Activated T-helper 2 cell treated with anti-CD3 and anti-CD28 coated beads, Interferon-gamma antibody, Interleukin-2, Interleukin-4, amounts not matched to agents 10 μg/mL and 5 μg/mL and 100 μg/mL, durations not matched to agents 14 hours and 24 hours and 36 hours (primary cell): ENCODE data around the gene SYTL2. TPM values are rescaled to one million over a fixed set of nuclear protein-coding genes. Genes with fewer than 3 reads are reported as not detected.
"Not testable (repeated sequence)": the region's sequence is repeated elsewhere in the genome, so short reads cannot be mapped to it uniquely, and the experiment has no call there.

Source experiments
- DNase-seq: peaks from one replicate; pipeline ENCODE4 v3.0.0; 2021; ENCODE audit warnings: low spot score
- H3K27ac Mint-ChIP-seq: one replicate; pipeline ENCODE4 v1.8.0; 2021; ENCODE audit warnings: mixed read lengths
- H3K27me3 Mint-ChIP-seq: one replicate; pipeline ENCODE4 v1.8.0; 2021; ENCODE audit warnings: low read depth, mixed read lengths
- H3K36me3 Mint-ChIP-seq: one replicate; pipeline ENCODE4 v1.8.0; 2021; ENCODE audit warnings: low read depth, mixed read lengths
- H3K4me1 Mint-ChIP-seq: one replicate; pipeline ENCODE4 v1.8.0; 2021; ENCODE audit warnings: low read depth, mixed read lengths
- H3K4me3 Mint-ChIP-seq: one replicate; pipeline ENCODE4 v1.8.0; 2021; ENCODE audit warnings: low read depth, mild to moderate bottlenecking, moderate library complexity, mixed read lengths
- H3K9me3 Mint-ChIP-seq: one replicate; pipeline ENCODE4 v1.8.0; 2021; ENCODE audit warnings: mixed read lengths
- intact Hi-C: fragments of 100-400 bp; cut with micrococcal nuclease; formaldehyde crosslinking; loops from one replicate; pipeline ENCODE4 v1.15.1; 2023
- total RNA-seq: library from RNA; stranded (reverse); gene quantifications from 2 replicates; pipeline ENCODE4 v1.2.3, GENCODE V29; 2022

The SYTL2 gene
- total RNA-seq, 1 donor from 2014 or later = 16.0 TPM

GRCh38 chr11:85783758-85784157, 27.2 kb downstream of the SYTL2 start:
- H3K36me3 Mint-ChIP-seq = peaks cover 24% of the 10 kb centered on the region
- intact Hi-C loops = loop anchor here (5.0 kb wide), 1 partner anchor 44 kb away; no protein-coding TSS in a partner anchor
- H3K4me3 Mint-ChIP-seq = no peak overlapping the region
- no peak overlapping the region for H3K27ac Mint-ChIP-seq
- no peak for DNase-seq
- H3K9me3 Mint-ChIP-seq = peaks cover 8% of the 10 kb centered on the region
- peaks cover 68% of the 10 kb centered on the region for H3K4me1 Mint-ChIP-seq
- H3K27me3 Mint-ChIP-seq = no peaks in the 10 kb centered on the region

- not testable (repeated sequence) for H3K4me3 Mint-ChIP-seq, H3K27me3 Mint-ChIP-seq, DNase-seq, H3K9me3 Mint-ChIP-seq
- peak overlapping the region; percentile 26 for H3K27ac Mint-ChIP-seq
- intact Hi-C loops = loop anchor here (1.0 to 5.0 kb wide), 3 partner anchors 28 to 46 kb away; partner anchors contain the start of gene SYTL2
- peaks cover 20% of the 10 kb centered on the region for H3K36me3 Mint-ChIP-seq
- H3K4me1 Mint-ChIP-seq = peaks cover 48% of the 10 kb centered on the region
Measured at GRCh38 chr11:85780780-85781517, 30.0 kb downstream of the SYTL2 start.

DNA sequence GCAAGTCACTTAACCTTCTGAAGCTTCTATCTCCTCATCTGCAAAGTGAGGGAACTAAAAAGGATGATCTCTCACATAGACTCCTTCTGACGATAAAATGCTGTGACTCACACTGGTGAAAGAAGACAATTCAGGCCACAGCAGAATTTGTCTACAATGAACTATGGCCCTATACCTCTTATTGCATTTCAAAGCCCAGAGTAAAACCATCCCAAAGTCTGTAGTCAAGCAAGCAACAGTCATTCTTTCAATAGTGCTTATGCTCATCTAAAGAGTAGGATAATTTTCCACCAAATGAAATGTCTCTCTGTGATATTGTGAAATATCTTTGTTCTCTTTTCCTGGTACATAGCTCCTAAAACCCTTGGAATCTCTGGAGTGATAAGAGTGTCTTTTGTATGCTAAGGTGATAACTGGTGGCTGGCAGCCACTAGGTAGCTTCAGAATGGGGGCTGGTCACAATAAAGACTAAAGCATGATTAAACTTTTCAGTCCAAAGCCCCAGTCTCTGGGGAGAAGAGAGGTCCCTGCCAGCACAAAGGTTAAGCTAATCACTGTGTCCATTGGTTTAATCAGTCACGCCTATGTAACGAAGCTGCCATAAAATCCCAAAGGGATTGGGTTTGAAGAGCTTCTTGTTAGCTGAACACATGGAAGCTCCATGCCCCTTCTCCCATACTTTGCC, 30.8 kb downstream of the SYTL2 start:
- Mint-ChIP-seq H3K27ac (peak overlapping the region; percentile 13), H3K4me1 (peaks cover 46% of the 10 kb centered on the region), H3K9me3 (peaks cover 8% of the 10 kb centered on the region), H3K36me3 (peaks cover 19% of the 10 kb centered on the region), H3K27me3 (no peaks in the 10 kb centered on the region), H3K4me3 (no peak overlapping the region)
- DNase-seq = no peak
- intact Hi-C loops = loop anchor here (2.0 to 5.0 kb wide), 2 partner anchors 31 to 47 kb away; partner anchors contain the start of gene SYTL2

DNA sequence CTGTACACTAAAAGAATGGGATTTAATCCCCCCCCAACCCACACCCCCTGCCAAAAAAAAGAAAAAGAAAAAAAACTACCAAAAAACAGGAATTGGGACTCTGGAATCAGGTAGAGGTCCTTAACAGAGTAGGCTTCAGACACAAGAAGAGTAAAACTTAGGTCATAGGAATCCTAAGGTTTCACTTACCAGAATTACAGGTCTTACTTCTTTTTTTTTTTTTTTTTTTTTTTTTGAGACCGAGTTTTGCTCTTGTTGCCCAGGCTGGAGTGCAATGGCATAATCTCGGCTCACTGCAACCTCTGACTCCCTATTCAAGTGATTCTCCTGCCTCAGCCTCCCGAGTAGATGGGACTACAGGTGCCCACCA, 33.4 kb downstream of the SYTL2 start:
- H3K9me3 Mint-ChIP-seq, H3K27me3 Mint-ChIP-seq, DNase-seq, intact Hi-C loops, H3K4me3 Mint-ChIP-seq, H3K36me3 Mint-ChIP-seq, H3K27ac Mint-ChIP-seq: not testable (repeated sequence)
- H3K4me1 Mint-ChIP-seq = peaks cover 37% of the 10 kb centered on the region

DNA sequence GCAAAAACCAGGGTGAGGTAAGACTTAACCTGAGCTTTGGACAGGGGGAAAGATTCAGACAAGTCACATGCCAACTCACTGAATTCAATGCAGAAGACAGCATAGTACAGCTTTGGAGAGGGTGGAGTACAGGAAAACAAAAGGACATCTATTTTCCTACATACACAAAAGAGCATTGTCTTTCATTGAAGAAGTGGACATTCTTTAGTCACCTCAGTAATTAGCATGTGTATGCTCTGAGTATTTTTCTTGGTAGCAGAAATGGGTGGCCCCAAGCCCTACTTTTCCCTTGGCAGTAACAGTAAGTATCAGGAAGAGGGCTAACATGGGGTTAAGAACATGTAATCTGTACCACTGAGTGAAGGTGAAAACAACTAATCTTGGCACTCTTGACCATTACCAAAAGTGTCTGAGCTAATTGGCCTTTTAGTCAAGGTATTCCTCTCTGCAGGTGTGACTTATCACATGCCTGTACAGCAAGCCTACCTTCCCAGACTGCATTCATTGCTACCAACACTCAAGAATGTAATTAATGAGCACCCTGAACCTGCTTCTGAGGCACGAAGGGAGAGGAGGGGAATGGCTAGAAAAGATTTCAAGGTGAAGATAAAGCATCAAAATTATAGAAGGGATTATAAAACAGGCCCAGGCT, 33.9 kb downstream of the SYTL2 start:
- Mint-ChIP-seq H3K27me3 (no peaks in the 10 kb centered on the region), H3K4me3 (no peak overlapping the region), H3K9me3 (no peaks in the 10 kb centered on the region), H3K36me3 (peaks cover 3% of the 10 kb centered on the region), H3K27ac (no peak overlapping the region), H3K4me1 (peaks cover 36% of the 10 kb centered on the region)
- intact Hi-C loops = no loop called here
- DNase-seq = no peak

DNA sequence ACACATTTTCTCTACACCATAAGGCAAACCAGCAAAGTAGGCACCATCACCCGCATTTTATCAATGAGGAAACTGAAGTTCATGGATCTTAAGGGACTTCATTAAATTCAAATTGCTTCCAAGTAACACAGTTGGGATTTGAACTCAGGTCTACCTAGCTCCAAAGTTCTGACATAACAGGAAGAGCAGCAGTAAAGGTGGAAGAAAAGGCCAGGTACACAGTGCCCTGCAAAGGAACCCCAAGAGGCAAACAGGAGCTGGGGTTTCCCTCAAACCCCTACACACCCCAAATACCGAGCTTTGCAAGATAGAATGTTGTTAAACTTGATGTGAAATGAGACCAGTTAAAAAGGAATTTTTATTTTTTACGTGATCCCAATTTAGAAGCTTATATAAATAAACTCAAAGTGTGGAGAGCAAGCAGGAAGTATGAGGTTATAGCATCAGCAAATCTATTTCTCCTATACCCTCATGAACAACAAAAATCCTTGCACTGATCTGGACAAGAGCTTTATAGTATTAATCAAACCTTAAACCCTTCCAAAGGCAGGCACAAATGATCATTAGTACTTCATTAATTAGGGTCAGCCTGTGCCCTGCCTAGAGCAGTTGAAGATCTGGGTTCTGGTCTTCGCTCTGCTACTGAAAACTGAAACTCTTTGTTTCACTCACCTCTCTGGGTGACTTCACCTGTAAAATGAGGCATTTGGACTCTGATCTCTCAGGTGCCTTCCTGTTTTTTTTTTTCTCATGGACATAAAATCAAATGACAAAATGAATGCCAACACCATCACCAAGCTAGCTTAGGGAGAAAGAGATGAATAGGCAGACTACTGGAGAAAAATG, 36.5 kb downstream of the SYTL2 start:
- H3K27me3 Mint-ChIP-seq = no peaks in the 10 kb centered on the region
- H3K9me3 Mint-ChIP-seq = peaks cover 10% of the 10 kb centered on the region
- H3K27ac Mint-ChIP-seq = no peak overlapping the region
- H3K4me1 Mint-ChIP-seq = peaks cover 25% of the 10 kb centered on the region
- H3K4me3 Mint-ChIP-seq = no peak overlapping the region
- H3K36me3 Mint-ChIP-seq = peaks cover 10% of the 10 kb centered on the region
- intact Hi-C loops = no loop called here
- DNase-seq = no peak

DNA sequence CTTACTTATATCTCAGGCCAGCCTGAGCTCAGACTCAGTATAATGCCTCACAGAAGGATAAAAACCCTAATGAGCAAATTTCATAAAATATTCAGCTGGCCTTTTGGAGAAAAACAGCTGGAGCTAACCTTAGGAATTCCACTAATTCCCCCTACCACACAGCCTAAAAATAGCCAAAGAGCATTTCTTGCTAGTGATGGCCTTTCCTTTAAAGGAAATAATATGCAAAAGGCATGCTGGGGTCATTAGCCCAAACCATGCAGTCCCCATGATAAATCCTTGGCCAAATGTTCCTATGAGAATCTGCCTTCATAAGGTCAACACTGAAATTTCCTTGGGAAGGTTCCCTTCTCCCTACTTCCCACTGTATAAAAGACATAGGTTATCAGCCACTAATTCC, 38.2 kb downstream of the SYTL2 start:
- Mint-ChIP-seq H3K4me3 (no peak overlapping the region), H3K27me3 (no peaks in the 10 kb centered on the region), H3K27ac (no peak overlapping the region), H3K36me3 (peaks cover 19% of the 10 kb centered on the region), H3K9me3 (peaks cover 18% of the 10 kb centered on the region), H3K4me1 (peaks cover 41% of the 10 kb centered on the region)
- intact Hi-C loops = no loop called here
- DNase-seq = no peak

- no peak for DNase-seq
- Mint-ChIP-seq H3K27me3 (no peaks in the 10 kb centered on the region), H3K4me1 (peaks cover 50% of the 10 kb centered on the region), H3K9me3 (peaks cover 18% of the 10 kb centered on the region), H3K27ac (no peak overlapping the region), H3K4me3 (no peak overlapping the region), H3K36me3 (peaks cover 19% of the 10 kb centered on the region)
- intact Hi-C loops = no loop called here
Measured at GRCh38 chr11:85771568-85771967, 39.4 kb downstream of the SYTL2 start.

- H3K27me3 Mint-ChIP-seq = no peaks in the 10 kb centered on the region
- intact Hi-C loops = no loop called here
- no peak overlapping the region for H3K4me3 Mint-ChIP-seq
- H3K36me3 Mint-ChIP-seq = peaks cover 19% of the 10 kb centered on the region
- H3K4me1 Mint-ChIP-seq = peaks cover 51% of the 10 kb centered on the region
- H3K9me3 Mint-ChIP-seq = peaks cover 18% of the 10 kb centered on the region
- no peak overlapping the region for H3K27ac Mint-ChIP-seq
- no peak for DNase-seq
Measured at GRCh38 chr11:85769771-85770170, 41.2 kb downstream of the SYTL2 start.

DNA sequence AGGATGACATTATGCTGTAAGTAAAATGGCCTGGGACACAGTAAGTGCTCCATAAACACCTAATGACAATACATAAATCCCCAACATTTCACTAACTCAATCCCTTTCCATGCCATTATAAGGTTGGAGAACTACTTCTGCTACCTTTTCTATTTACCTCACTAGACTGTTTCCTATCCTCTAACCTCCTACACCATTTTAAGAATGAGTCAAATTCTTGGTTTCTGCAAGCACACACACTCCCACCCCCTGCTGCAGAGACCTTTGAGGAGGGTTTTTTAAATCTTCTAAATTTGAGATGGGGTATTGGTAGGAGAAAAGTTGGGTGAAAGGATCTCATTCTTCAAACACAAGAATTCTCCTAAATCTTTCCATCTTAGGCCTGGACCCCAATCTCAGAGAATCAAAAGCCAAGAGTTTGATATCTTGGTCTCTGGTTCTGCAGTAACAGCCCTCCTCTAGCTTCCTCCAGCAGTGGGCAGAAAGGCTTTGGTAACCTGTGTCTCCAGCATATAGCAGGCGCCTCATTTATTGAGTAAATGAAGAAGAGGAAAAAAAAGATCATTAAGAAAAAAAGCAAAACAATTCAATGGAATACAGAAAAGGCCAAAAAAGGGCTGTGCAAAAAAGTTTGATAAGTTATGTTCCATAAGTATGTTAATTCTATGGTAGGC, 42.3 kb downstream of the SYTL2 start:
- peaks cover 18% of the 10 kb centered on the region for H3K9me3 Mint-ChIP-seq
- H3K36me3 Mint-ChIP-seq = peaks cover 23% of the 10 kb centered on the region
- no peak overlapping the region for H3K4me3 Mint-ChIP-seq
- intact Hi-C loops = loop anchor here (1.0 kb wide), 1 partner anchor 15 kb away; no protein-coding TSS in a partner anchor
- no peaks in the 10 kb centered on the region for H3K27me3 Mint-ChIP-seq
- DNase-seq = no peak
- peak overlapping the region; percentile 54 for H3K27ac Mint-ChIP-seq
- H3K4me1 Mint-ChIP-seq = peaks cover 51% of the 10 kb centered on the region

DNA sequence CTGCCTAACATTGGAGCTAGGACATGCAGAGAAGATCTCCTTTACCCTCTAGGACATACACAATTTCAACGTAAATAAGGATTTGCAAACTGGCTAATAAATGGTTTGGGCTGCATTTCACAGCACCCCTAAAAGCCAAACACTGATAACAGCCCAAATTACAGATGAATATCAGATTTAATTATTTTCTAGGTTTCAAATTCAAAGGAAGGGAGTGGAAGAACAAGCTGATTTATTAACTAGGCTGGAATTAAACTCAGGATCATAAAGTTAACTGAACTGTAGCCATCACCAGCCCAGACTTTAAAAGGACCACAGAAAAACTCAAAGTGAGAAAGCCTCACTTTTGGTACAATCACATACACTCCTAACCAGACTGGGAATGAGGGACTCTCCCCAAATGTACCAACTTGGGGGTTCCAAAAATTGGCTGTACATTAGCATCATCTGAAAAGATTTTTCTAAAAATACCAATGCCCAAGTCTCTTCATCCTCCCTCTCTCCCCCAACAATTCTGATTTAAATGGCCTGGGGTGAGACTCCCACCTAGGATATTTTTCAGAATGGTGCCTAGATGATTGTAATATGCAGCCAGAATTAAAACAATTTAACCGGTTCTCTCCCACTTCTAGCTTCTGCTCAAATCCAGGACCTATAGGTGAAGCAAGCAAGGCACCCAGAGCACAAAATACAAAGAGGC, 43.5 kb downstream of the SYTL2 start:
- Mint-ChIP-seq H3K4me1 (peaks cover 63% of the 10 kb centered on the region), H3K27ac (no peak overlapping the region), H3K4me3 (no peak overlapping the region), H3K9me3 (peaks cover 18% of the 10 kb centered on the region), H3K27me3 (no peaks in the 10 kb centered on the region), H3K36me3 (peaks cover 31% of the 10 kb centered on the region)
- intact Hi-C loops = no loop called here
- DNase-seq = no peak
